Measurements from ENCODE around the gene ZNF660.

The ZNF660 gene

DNA sequence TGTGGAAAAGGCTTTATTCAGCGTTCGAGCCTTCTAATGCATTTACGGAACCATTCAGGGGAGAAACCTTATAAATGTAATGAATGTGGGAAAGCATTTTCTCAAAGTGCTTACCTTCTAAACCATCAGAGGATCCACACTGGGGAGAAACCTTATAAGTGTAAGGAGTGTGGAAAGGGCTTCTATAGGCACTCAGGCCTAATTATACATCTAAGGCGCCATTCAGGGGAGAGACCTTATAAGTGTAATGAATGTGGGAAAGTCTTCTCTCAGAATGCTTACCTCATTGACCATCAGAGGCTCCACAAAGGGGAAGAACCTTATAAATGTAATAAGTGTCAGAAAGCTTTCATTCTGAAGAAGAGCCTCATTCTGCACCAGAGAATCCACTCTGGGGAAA lies 57.6 kb downstream of the ZNF660 start:
- DNase-seq = no peak

- DNase-seq = peak in 1 of 3 donors; percentile 7
Observed at GRCh38 chr3:44643024-44643423, 58.3 kb downstream of the ZNF660 start.

DNA sequence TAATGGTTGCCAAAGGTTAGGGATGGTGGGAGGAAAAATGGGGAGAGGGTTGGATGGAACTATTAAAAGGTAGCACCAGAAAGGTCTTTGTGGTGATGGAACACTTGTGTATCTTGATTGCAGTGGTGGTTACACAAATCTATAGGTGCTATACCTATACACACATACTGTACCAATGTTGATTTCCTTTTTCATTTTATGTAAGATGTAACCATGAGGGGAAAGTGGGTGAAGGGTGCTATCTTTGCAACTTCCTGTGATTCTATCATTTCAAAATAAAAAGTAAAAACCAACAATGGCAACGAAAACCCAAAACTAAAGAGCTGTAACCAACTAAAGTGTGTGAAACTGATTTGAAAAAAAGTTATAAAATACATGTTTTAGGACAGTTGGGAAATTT lies 63.0 kb downstream of the ZNF660 start:
- no peak for DNase-seq

DNA sequence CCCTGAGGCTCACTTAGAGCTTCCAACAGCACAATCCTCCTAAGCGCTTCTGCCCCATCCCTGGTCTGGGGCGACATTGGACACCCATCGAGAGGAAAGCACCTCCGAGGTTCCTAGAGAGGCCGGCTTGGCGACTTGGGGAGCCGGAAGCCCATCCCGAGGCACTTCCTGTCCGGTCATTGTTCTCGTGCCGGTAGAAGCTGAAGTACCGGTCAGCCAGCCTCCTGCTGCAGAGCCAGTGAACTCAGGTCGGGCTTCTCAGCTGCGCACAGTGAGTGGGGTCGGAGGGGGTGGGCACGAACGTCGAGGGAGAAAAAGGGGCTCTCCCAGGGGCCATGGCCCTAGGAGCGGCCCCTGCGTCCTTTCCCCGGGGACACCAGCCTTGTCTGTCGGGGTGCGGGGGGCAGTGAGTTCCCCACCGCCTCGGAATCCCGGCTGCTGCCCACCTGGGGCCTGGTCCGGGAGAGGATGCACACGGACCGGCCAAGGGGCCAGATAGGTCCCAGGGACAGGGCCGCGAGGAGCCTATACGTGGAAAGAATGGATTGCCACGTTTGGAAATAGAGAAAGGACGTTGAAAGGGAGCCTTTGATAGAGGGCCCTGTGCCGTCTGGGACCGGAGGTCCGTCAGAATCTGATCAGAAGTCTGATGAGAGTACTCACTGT lies 63.9 kb downstream of the ZNF660 start, which contains the start of gene ZNF35:
Gene ZNF35, plus strand, starts transcription at position 169 of the 666 bp plus-strand sequence. CDS start 2,336 bp downstream, outside the sequence.
- peak; percentile 88 to 90 (median 88) for DNase-seq
